HuH-7.5 (cell line): Measurements from ENCODE around the gene DGKD.

Source experiments
- DNase-seq: peaks from one replicate; pipeline ENCODE4 v3.0.0; 2011; ENCODE audit warnings: low spot score

DGKD gene

DNA sequence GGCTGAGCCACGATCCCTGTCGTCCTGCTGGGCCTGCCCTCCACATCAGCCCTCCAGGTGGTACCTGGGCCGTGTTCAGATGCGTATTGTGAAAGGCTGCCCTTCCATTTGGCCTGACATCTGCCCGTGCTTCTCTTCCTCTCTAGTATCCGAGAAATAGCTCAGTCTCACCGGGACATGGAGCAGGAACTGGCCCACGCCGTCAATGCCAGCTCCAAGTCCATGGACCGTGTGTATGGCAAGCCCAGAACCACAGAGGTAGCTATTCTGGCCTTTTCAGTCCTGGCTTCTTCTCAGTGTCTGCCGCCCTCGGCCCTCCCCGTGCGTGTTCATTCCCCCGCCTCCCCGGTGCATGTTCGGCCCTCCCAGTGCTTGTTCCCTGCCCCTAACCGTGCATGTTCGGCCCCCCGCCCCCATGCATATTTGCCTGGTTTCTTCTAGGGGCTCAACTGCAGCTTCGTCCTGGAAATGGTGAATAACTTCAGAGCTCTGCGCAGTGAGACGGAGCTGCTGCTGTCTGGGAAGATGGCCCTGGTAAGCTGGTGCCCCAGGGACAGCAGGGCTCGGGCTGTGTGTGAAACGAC, 108.0 kb downstream of the DGKD start:
- no peak for DNase-seq

DNA sequence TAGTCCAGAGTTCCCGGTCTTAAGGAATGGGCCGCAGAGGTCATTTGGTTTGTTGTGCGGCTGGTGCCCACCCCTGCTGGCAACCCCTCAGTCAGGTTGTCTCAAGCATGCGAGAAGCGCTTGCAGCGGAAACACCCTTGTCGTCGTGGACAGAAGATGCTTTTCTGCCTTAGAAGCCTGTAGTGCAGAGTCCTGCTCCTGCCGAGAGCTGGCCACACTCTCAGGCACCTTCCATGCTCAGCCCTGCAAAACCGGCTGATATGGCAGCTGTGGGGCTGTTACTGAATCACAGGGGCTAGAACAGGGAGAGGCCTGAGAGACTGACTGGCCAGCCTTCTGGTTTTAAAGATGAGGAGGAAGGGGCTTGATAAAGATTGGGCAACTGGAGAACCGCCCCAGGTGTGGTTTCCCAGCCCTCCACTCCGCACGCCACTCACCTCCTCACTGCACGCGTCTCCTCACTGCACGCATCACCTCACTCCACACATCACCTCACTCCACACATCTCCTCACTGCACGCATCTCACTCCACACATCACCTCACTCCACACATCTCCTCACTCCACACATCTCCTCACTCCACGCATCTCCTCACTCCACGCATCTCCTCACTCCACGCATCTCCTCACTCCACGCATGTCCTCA, 108.7 kb downstream of the DGKD start:
- DNase-seq, result no peak

DNA sequence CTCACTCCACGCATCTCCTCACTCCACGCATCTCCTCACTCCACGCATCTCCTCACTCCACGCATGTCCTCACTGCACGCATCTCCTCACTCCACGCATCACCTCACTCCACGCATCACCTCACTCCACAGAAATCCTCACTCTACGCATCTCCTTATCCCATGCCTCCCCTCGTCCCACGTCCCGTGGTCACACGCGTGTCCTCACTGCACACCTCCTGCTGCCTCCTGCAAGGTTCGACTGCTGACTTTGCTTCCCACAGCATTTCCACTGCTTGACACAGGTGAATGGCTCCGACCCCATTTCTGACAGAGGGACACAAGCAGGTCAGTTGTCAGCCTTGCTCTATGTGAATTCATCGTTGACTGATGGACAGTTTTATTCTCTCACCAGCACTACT, 109.3 kb downstream of the DGKD start:
- DNase-seq, result no peak

DNA sequence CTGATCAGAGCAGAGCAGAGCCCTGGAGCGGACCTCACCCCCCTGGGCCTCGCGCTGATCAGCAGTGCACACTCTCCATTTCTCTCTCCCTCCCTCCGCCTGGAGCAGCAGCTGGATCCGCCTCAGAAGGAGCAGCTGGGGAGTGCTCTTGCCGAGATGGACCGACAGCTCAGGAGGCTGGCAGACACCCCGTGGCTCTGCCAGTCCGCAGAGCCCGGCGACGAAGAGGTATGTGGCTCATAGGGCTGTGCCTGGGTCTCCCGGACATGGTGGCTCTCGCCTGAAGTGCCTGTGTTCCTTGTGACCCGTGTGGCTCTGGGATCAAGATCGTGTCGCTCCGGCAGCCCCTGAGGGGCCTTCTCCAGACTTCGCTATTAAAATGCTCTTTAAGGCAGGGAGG, 109.8 kb downstream of the DGKD start:
- no peak for DNase-seq

DNA sequence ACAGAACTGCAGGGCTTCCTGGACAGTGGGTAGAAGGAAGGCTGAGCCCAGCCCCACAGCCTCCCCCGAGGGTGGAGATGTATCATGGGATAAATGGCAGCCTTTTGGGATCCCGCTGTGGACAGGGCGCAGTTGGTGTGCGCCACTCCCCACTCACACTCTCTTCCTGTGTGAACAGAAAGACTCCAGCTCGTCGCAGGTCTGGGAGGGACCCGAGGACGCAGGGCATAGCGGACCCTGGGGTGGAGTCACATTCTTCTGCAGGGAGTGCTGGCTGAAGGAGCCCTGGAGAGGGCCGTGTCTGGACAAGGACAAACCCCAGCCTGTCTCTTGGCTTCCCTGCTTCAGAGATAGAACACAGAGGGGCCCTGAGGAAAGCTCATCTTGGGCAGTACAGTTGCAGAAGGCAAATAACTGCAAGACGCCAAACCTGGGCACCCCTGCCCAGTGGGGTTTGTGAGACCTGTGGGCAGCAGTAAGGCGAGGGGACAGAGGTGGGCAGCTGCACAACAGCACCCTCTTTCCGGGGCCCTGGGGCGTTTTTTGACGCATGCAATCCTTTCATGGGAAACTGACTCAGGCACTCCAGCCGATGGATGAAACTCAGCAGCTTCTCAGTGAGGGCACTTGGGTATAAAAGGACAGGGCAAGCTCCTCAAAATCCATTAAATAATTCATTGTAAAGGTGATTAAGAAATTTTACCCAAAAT, 110.4 kb downstream of the DGKD start:
- DNase-seq, result no peak

DNA sequence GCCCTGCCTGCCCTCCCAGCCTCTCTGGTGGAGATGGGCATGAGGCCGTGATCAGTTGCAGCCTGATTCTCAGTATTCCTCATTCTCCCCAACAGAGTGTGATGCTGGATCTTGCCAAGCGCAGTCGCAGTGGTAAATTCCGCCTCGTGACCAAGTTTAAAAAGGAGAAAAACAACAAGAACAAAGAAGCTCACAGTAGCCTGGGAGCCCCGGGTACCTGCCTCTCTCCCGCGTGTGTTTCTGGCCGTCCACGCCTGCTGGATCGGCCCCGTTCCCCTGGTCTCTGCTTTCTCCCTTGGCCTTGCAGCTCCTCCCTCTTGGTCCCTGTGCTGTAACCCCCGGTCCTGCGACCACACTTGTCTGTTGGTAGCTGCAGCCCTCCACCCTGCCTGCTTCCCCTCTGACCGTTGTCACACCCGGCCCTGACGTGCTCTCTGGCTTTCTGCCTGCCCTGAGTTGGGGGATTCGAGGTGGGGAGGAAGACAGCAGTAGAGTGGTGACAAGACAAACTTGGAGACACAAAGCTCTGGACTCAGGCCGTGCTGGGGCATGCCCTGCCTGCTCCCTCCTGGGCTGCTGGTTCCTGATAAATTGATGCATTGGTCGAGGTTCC, 112.8 kb downstream of the DGKD start:
- DNase-seq, result no peak

DNA sequence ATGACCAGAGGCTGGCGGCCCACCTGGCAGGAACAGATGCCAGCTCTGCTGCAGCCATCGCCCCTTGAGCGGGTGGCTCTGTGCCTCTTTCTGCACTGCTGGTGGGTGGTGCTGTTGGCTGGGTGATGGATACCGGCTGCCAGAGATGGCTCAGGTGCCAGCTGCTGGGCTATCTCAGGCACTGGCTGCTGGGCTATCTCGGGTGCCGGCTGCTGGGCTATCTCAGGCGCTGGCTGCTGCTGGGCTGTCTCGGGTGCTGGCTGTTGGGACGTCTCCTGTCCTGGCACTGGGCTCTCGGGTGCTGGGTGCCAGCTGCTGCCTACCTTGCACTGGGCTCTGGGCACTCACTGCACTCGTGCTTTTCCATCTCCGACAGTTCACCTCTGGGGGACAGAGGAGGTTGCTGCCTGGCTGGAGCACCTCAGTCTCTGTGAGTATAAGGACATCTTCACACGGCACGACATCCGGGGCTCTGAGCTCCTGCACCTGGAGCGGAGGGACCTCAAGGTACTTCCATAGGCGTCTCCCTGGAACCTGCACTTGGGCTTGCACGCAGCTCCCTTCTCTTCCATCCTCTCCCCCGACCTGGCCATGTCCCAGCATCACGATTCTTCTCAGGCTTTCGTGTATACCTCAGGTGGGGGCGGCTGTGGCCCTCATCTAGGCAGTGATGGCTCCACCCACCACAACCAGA, 113.9 kb downstream of the DGKD start:
- no peak for DNase-seq

DNA sequence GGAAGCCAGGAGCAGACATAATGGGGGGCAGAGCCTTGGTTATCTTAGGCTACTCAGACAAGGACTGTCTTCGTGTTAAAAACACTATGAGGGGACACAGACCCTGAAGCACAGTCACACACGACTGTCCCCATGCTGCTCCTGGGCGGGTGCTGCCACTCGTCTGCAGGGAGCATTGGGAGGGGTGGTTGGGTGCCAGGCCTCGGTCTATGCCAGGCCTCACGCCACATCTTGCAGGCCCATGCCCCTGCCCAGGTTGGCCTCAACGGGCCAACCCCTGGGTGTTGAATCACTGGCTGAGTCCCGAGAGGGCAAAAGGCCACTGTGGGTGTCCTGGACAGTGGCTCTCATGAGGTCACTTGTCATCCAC, 114.4 kb downstream of the DGKD start:
- no peak for DNase-seq

DNA sequence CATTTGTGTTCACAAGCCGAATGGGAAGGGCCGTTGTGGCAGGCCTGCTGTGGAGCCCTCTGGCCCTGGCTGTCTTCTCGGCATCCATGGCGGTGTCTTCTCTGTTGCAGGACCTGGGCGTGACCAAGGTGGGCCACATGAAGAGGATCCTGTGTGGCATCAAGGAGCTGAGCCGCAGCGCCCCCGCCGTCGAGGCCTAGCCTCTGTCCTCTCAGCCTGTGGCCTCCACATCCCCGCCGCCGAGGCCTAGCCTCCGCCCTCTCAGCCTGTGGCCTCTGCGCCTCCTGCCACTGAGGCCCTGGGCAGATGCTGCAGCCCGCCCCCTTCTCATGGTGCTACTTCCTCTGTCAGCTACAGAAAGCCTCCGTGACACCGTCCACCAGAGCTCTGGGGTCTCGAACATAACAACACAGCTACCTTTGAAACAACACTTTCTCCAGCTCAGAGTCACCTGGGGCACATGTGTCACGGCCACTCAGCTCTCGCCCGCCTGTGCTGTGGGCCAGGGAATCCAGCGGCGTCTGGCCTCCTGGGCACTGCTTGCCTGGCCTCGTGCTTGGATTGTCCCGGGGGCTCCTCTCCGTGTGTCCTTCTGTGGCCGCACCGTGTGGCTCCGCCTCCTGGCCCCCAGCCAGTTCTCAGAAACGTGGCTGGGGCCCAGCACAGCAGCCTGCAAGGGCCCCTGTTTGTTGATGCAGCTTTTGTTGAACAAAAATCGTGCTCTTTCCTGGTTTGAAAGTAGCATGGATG, 115.1 kb downstream of the DGKD start:
- DNase-seq, result no peak

DNA sequence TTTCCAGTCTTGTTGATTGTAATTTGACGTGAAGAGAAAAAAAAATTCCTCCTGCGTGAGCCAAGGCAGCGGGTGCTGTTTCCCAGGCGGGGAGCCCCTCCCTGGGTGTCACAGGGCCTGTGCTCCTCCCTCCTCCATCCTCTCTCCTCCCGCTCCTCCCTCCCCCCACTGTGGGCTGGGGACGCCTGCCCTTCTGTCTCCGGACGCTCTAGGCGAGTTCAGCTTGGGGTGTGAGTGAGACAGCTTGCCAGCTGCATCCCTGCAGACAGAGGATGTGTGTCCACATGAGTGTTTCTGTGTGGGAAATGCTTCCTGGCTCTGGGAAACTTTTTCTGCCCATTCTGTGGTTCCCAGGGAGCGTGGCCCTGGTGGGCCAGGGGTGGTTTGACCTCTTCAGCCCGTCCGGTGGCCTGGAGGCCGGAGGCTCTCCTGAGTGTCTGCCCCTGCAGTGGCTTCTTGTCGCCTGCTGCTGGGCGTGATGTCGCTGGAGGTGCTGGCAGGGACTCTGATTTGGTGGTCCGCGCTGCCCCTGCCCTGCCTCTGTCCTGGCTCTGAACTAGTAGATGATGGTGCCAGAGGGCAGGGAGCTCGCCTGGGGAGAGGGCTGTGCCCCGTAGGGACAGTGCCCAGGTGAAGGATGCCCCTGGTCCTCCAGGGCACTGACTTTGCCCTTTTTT, 115.9 kb downstream of the DGKD start:
- no peak for DNase-seq

DNA sequence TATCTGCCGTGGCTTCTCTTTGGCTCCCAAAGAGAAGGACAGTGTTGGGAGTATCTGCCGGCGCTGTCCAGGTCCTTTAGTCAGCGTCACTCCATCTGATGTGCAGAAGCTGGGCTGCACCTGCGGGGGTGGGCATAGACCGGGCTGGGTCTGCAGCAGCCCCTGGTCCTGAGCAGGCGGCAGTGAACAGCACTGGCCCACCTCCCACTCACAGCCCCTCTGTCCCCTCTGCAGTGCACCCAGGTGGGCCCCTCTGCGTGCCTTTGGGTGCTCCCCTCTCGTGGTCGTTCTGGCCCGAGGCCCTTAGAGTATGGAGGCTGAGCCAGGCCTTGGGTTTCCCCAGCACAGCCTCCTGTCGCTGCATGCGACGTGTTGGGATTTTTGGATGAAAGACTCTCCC, 116.5 kb downstream of the DGKD start:
- no peak for DNase-seq

DNA sequence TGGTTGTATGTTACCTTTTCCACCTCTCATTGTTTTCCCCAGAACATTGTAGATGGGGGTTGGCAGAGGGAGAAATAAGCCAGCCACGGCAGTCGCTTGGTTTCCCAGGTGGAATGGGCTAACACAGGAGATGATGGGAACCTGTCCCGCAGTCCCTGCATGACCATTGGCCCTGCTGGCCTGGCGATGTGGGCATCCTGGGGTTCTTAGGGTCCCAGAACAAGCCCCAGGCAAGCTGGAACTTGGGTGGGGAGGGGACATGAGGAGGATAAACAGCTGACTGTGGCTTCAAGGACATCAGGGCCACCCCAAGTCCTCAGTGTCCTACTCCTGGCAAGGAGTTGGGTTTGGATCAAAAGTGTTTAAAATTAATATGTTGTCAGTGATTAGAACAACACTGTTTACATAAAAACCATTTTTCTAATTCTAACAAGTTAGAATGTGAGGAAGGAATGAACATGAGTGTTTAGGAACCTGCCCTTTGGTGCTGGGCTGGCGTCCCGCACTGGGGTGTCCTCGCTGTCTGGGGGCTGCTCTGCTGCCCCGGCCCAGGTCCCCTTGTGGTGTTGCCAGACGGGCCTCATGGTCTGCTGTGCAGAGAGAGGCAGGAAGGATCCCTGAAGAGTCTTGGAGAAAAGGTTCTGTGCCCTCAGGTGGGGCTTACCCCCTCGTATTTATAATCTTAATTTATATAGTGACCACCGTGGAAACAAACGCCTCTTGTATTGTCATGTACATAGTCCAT, 117.2 kb downstream of the DGKD start:
- DNase-seq, result no peak

DNA sequence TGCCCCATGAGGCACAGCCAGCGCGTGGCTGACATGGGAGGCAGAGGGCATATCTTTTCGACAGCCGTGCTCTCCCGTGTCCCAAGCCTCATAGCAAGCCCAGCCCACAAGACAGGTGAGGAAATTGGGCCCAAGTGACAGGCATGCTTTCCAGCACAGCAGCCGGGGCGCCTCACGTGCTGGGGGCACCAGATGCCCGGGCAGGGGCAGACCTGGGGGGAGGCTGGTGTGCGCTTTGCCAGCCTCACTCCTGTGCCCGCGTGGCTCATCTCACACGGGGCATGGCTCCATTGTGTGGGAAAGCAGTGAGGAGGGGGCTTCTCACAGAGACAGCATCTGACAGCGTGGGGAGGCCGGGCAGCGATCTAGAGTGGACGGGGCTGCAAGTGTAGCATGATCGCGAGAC, 119.1 kb downstream of the DGKD start:
- no peak for DNase-seq

DNA sequence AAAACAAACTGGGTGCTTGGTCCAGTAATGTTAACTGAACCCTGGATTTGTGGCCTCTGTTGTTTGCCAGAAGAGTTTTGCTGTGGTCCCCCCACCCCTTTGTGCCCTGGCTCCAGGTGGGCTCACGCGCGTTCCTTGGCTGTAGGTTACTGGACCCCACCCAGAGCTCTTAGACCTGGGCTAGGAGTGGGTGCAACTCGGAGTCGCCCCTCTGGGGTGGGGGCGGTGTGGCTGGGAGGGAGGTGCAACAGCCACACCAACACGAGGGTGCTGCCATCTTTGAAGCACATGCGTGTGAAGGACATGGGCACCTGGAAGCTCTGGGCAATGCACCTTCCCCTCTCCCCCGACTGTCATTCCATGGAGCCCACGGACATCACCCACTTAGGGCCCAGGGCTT, 119.6 kb downstream of the DGKD start:
- no peak for DNase-seq

DNA sequence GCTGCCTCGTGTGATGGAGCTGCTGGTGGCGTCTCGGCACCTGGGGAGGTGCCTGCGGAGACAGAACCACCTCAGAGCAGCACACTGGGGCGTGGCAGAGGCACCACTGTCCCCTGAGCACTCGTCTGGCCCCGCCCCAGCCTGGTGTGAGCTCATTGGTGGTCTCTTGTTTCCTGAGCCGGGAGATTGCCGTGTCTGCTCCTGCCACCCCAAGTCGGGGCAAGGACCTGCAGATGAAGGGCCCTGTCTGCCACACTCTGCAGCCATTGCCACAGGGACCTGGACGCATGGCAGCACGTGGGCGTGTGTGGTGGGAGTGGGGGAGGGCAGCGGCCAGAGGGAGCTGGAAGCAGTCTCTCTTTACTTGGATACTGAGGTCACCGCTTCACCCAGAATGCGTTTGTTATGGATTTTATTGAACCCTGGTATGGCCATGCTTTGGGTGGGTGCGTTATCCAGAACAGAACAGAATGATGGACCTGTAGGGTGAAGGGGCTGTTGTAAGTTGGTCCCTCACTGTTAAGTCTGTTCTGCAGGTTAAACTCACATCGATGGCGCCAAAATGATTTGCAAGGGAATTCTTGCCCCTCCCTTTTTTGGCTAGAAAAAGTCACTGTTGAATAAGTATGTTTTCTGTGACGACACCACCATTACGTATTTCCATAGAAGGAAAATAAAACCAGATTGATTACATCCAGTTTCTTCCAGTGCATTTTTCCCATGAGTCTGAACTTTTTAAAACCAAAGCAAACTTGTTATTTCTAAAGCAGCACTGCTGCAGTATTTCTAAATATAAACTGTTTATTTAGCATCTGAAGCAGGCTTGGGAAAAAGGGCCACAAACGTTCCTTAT, 120.2 kb downstream of the DGKD start:
- no peak for DNase-seq

DNA sequence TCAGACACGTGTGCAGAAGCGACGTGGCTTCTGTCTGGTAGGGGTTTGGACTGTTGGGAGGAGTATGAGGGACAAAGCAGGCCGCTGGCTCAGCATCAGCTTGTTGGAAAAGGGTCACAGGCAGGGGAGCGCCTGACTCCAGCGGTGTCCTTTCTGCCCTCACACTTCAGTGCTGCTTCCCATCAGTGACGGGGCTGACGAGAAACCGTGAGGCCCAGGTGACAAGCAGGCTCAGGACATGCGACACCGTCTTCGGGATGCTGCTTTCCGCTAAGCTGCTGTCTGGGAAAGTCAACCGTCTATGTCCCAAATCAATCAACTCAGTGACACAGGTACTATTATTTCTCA, 121.7 kb downstream of the DGKD start:
- DNase-seq, result no peak

DNA sequence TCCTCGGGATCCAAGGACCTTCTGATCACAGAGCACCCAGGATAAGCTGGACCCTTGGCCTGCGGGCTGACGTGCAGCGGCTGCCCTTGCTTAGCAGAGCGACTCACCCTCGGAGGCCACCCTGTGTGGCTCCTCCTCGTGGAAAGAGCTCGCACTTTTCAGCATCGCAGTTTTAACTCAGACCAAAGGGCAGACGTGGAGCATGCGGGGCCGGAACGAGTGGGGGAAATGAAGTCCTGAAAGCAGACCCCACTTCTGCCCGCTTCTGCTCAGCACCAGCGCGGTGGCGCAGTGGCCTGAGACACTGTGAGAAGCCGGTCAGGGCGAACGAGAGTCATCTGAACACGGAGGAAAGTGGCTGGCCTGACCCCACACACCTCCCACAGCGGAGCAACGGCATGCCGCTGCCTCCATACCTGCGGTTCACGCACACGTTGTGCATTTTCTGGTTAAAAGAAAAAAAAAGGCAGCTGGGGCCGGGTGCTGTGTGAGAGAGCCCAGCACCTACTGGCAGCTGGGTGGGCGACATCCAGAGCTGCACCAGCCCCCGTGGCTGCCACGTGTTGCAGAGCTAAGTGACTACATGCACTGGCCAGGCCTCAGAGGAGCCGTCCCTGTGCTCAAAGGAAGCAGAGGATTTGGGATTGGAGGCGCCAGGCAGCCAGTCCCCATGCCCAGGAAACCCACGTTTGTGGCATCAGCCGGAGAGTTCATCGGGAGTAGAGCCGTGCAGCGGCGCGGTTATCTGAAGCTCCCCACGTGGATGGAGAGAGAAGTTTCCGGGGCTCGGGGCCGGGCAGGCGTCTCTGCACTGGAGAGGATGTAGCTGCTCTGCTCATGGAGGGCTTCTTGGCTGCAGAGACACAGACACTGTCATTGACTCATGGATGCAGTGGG, 122.6 kb downstream of the DGKD start:
- DNase-seq, result no peak

DNA sequence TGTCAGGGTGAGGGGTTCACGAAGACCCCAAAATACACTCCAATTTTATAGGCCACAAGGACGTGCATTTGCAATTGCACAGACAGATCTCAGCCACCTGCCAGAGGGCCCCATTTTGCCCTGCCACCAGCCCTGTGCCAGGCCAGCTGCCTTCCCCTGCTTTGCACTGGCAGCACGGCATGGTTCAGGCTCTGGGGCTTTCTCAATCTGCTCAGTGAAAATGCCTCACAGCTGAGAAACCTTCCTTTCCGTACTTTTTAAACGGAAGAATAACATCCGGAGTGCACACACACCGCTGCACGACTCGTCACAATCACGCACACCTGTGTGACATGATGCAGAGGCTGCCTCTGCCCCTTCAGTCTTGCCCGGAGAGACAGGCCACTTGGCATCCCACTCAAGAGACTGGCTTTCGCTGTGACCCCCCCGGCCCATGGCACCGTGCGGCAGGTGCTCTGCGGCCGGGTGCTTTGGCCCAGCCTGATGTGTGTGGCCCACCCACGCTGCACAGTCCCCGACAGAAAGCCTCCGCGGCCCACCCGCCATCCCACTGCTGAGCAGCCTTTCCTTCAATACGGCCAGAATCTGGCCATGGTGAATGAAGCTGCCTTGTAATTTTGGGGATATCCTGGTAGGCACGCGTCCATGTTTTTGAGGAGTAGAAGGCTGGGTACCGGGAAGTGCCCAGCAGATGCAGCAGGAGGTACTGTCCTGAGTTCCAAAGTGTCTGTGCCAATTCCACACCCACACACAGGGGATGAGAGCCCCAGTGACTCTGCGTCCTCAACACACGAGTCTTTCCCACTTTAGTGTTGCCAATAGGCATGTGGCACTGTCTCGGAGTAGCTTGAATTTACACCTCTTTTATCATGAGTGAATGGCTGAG, 123.5 kb downstream of the DGKD start:
- no peak for DNase-seq
